DND-41 (cell line): ENCODE measurements around the gene UROD.

Experiments used
- CTCF ChIP-seq: IDR thresholded peaks from 2 replicates; pipeline ENCODE4 v1.5.1; 2012; ENCODE audit warnings: borderline replicate concordance, low read length, moderate library complexity, mild to moderate bottlenecking; ENCODE audit not compliant: poor library complexity, severe bottlenecking; ENCODE audit errors: extremely low read depth
- EZH2 ChIP-seq: IDR thresholded peaks from 3 replicates; pipeline ENCODE4 v1.6.1; 2012; ENCODE audit warnings: borderline replicate concordance, low read depth, mild to moderate bottlenecking, moderate library complexity, low read length, inconsistent platforms; ENCODE audit not compliant: severe bottlenecking

GRCh38 chr1:45002650-45003645 is 9.1 kb upstream of the UROD start:
- TF ChIP-seq CTCF: no peak
- TF ChIP-seq EZH2: no peak
